Measurements from ENCODE around the gene CDC42EP1.

CDC42EP1 gene

DNA sequence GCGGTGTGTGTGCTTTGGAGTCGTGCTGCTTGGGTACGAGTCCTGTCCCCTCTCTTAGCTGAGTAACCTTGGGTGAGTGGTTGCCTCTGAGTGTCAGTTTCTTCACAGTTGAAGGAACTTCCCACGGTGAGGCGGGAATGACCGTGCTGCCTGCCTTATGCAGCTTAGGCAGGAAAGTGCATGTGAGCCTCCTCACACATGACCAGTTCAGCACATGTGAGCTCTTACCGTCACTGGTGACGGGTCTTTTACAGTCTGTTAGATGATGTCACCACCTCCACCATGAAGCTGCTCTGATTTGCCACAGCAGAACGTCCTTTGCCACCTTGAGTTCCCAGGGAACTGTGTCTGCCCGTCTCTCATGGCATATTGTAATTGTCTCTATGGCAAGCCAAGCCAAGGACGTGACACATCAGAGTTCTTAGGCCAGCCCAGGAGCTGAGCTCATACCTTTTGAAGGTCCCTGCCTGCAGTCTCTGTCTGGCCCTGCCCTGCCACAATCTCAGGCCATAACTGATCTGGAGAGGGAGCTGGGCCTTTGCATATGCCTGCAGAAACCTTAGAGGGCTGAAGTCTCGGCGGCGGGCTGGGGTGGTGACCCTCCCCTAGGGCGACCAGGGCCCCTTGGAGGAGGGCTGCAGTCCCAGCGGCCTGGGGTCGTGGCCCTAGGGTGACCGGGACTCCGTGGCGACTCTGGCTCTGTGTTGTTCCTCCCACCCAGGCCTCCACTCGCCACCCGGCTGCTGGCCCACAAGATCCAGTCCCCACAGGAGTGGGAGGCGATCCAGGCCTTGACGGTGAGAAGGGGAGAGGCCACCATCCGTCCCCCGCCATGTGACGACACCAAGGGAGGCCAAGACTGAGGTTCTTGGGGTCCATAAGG, 56.2 kb downstream of the CDC42EP1 start:
- H3K36me3 ChIP-seq (ENCODE audit: control insufficient read depth, insufficient read depth, low read length), result peaks cover 18% of the 10 kb centered on the region; the same call in 1 of the 2 replicates
- H3K27me3 ChIP-seq (ENCODE audit: control insufficient read depth, insufficient read depth, low read length), result no peaks in the 10 kb centered on the region
- H3K4me3 ChIP-seq (ENCODE audit: low read length), result no peak overlapping the region
- DNase-seq (ENCODE audit: low read depth, low spot score), result no peak
- no peaks in the 10 kb centered on the region for H3K4me1 ChIP-seq (ENCODE audit: control insufficient read depth, insufficient read depth, low read length)
- no CpG with 5 or more reads among the region's 27 CpGs for WGBS (ENCODE audit: insufficient coverage, insufficient read length)
- no peaks in the 10 kb centered on the region for H3K9me3 ChIP-seq (ENCODE audit: control insufficient read depth, insufficient read depth, low read length)
- H3K27ac ChIP-seq (ENCODE audit: low read length), result no peak overlapping the region

DNA sequence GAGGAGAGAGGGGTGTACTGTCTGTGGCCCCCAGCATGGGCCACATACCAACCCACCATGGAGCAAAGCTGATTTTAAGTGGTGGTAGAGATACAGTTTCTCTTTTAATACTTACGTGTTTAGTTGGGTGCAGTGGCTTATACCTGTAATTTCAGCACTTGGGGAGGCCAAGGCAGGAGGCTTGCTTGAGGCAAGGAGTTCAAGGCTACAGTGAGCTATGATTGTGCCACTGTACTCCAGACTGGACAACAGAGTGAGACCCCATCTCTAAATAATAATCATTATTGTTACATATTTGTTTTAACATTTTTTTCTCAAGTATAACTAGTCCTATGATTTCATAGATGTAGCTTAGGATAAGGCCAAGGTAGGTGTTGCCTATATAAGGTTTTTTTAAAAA, 57.2 kb downstream of the CDC42EP1 start:
- Histone ChIP-seq H3K36me3 (ENCODE audit: control insufficient read depth, insufficient read depth, low read length) (peaks cover 18% of the 10 kb centered on the region; the same call in 1 of the 2 replicates), H3K27ac (ENCODE audit: low read length) (no peak overlapping the region), H3K9me3 (ENCODE audit: control insufficient read depth, insufficient read depth, low read length) (no peaks in the 10 kb centered on the region), H3K4me3 (ENCODE audit: low read length) (no peak overlapping the region), H3K4me1 (ENCODE audit: control insufficient read depth, insufficient read depth, low read length) (no peaks in the 10 kb centered on the region), H3K27me3 (ENCODE audit: control insufficient read depth, insufficient read depth, low read length) (no peaks in the 10 kb centered on the region)
- no CpG with 5 or more reads among the region's 1 CpG for WGBS (ENCODE audit: insufficient coverage, insufficient read length)
- no peak for DNase-seq (ENCODE audit: low read depth, low spot score)

DNA sequence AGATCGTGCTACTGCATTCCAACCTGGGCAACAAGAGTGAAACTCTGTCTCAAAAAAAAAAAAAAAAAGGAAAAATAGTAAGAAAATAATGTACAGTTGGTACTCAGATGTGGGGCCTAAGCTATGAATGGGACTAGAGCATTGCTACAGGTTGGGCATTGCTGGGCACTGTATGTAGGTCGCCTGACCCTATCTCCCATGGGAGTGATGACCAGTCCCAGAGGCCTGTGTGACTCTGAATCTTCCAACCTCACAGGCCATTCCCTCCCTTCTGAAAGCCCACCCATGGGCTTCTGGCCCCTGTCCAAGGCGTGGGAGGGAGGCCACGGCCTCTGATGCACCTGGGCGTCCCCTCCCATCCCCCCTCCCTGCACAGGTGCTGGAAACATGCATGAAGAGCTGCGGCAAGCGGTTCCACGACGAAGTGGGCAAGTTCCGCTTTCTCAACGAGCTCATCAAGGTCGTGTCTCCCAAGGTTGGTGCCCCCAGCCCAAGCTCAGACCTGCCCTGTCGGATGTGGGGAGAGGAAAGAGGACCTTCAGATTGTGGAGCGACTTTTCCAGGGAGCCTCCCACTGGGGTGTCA, 57.9 kb downstream of the CDC42EP1 start:
- Histone ChIP-seq H3K4me1 (ENCODE audit: control insufficient read depth, insufficient read depth, low read length) (no peaks in the 10 kb centered on the region), H3K36me3 (ENCODE audit: control insufficient read depth, insufficient read depth, low read length) (peaks cover 20% of the 10 kb centered on the region; the same call in 1 of the 2 replicates), H3K4me3 (ENCODE audit: low read length) (no peak overlapping the region), H3K9me3 (ENCODE audit: control insufficient read depth, insufficient read depth, low read length) (no peaks in the 10 kb centered on the region), H3K27ac (ENCODE audit: low read length) (no peak overlapping the region), H3K27me3 (ENCODE audit: control insufficient read depth, insufficient read depth, low read length) (no peaks in the 10 kb centered on the region)
- no peak for DNase-seq (ENCODE audit: low read depth, low spot score)
- no CpG with 5 or more reads among the region's 14 CpGs for WGBS (ENCODE audit: insufficient coverage, insufficient read length)

DNA sequence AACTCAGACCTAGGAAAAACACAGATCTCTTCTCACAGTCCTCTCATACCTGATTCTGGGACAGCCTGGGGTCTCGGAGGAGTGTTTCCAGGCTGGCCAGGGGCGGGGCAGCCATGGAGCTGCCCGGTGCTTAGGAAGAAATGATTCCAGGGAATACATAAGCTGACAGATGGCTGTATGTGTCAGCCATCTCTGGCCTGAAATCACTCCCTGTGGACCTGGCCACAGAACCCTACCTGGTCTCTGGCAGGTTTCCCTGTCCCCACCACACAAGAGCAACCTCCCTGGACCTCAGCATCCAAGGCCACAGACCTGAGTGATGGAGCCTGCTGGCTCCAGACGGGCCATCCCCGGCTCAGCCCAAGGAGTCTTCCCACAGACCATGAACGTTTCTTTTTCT, 58.4 kb downstream of the CDC42EP1 start:
- Histone ChIP-seq H3K27me3 (ENCODE audit: control insufficient read depth, insufficient read depth, low read length) (no peaks in the 10 kb centered on the region), H3K36me3 (ENCODE audit: control insufficient read depth, insufficient read depth, low read length) (peaks cover 22% of the 10 kb centered on the region; the same call in 1 of the 2 replicates), H3K4me3 (ENCODE audit: low read length) (no peak overlapping the region), H3K9me3 (ENCODE audit: control insufficient read depth, insufficient read depth, low read length) (no peaks in the 10 kb centered on the region), H3K4me1 (ENCODE audit: control insufficient read depth, insufficient read depth, low read length) (0 out of 2 replicates have a peak, but pooled peaks cover 2% of the 10 kb centered on the region), H3K27ac (ENCODE audit: low read length) (no peak overlapping the region)
- WGBS (ENCODE audit: insufficient coverage, insufficient read length), result no CpG with 5 or more reads among the region's 6 CpGs
- no peak for DNase-seq (ENCODE audit: low read depth, low spot score)
